HEK293T (cell line): ENCODE results near the gene BNIP2.
"Not testable (repeated sequence)": the region's sequence is repeated elsewhere in the genome, so short reads cannot be mapped to it uniquely, and the experiment has no call there.

Experiments
- CTCF ChIA-PET: fragments of 350-600 bp; formaldehyde crosslinking; extraction: SDS; loops from one replicate; lab custom pipeline; 2021; ENCODE audit warnings: antibody characterized with exemption, inconsistent platforms; lab: Yijun Ruan, JAX
- POLR2A ChIA-PET: fragments of 350-600 bp; formaldehyde crosslinking; extraction: SDS; loops from one replicate; lab custom pipeline; 2020; ENCODE audit warnings: antibody characterized with exemption, inconsistent platforms; lab: Yijun Ruan, JAX
- DNase-seq: peaks from one replicate; pipeline ENCODE4 v3.0.0; 2012; ENCODE audit warnings: mixed read lengths; ENCODE audit errors: extremely low spot score
- ARNT ChIP-seq: fragments of 450-650 bp; IDR thresholded peaks from 2 replicates; pipeline ENCODE4 v1.6.1; 2017; ENCODE audit warnings: mild to moderate bottlenecking
- BHLHE40 ChIP-seq: fragments of 450-650 bp; IDR thresholded peaks from 2 replicates; pipeline ENCODE4 v1.6.1; 2016; ENCODE audit warnings: mild to moderate bottlenecking, moderate library complexity, borderline replicate concordance
- CTBP1 ChIP-seq: fragments of 450-650 bp; IDR thresholded peaks from 2 replicates; pipeline ENCODE4 v1.6.1; 2016; ENCODE audit warnings: borderline replicate concordance
- ELF4 ChIP-seq: fragments of 450-650 bp; IDR thresholded peaks from 2 replicates; pipeline ENCODE4 v1.6.1; 2017; ENCODE audit warnings: antibody characterized with exemption
- FOXA1 ChIP-seq: fragments of 450-650 bp; IDR thresholded peaks from 2 replicates; pipeline ENCODE4 v1.6.1; 2016; ENCODE audit warnings: mild to moderate bottlenecking
- FOXK2 ChIP-seq: fragments of 450-650 bp; IDR thresholded peaks from 2 replicates; pipeline ENCODE4 v1.6.1; 2016; ENCODE audit warnings: mild to moderate bottlenecking
- FOXM1 ChIP-seq: fragments of 450-650 bp; IDR thresholded peaks from 2 replicates; pipeline ENCODE4 v1.6.1; 2017; ENCODE audit warnings: mild to moderate bottlenecking, borderline replicate concordance
- HDGF ChIP-seq: fragments of 450-650 bp; IDR thresholded peaks from 2 replicates; pipeline ENCODE4 v1.6.1; 2017; ENCODE audit warnings: antibody characterized with exemption, borderline replicate concordance
- L3MBTL2 ChIP-seq: fragments of 450-650 bp; conservative IDR thresholded peaks from 2 replicates; pipeline ENCODE4 v1.6.1; 2016; ENCODE audit warnings: mild to moderate bottlenecking
- LEF1 ChIP-seq: fragments of 450-650 bp; IDR thresholded peaks from 2 replicates; pipeline ENCODE4 v1.6.1; 2017; ENCODE audit warnings: mild to moderate bottlenecking, borderline replicate concordance
- NFRKB ChIP-seq: fragments of 450-650 bp; IDR thresholded peaks from 2 replicates; pipeline ENCODE4 v1.6.1; 2016; ENCODE audit warnings: mild to moderate bottlenecking, moderate library complexity
- PKNOX1 ChIP-seq: fragments of 450-650 bp; IDR thresholded peaks from 2 replicates; pipeline ENCODE4 v1.6.1; 2016
- SP1 ChIP-seq: fragments of 450-650 bp; IDR thresholded peaks from 2 replicates; pipeline ENCODE4 v1.6.1; 2017
- SUZ12 ChIP-seq: fragments of 450-650 bp; IDR thresholded peaks from 2 replicates; pipeline ENCODE4 v1.6.1; 2016; ENCODE audit warnings: mild to moderate bottlenecking
- TARDBP ChIP-seq: fragments of 450-650 bp; IDR thresholded peaks from 2 replicates; pipeline ENCODE4 v1.6.1; 2016
- ZNF384 ChIP-seq: fragments of 450-650 bp; IDR thresholded peaks from 2 replicates; pipeline ENCODE4 v1.6.1; 2016

The BNIP2 gene

GRCh38 chr15:59654046-59654445, 35.1 kb downstream of the BNIP2 start:
- no peak for TF ChIP-seq HDGF
- no peak for TF ChIP-seq PKNOX1
- no peak for TF ChIP-seq SP1
- TF ChIP-seq FOXA1 = no peak
- no peak for TF ChIP-seq ARNT
- TF ChIP-seq FOXK2 = no peak
- no peak for TF ChIP-seq SUZ12
- no peak for TF ChIP-seq CTBP1
- TF ChIP-seq ELF4 = no peak
- no peak for TF ChIP-seq LEF1
- DNase-seq = no peak
- ChIA-PET POLR2A (no interaction called here), CTCF (no interaction called here)

GRCh38 chr15:59649603-59650002, 39.5 kb downstream of the BNIP2 start:
- CTCF ChIA-PET = no interaction called here
- TF ChIP-seq ZNF384 (no peak), NFRKB (no peak)
- POLR2A ChIA-PET = interaction anchor here (1.0 kb wide), 1 partner anchor 8 kb away, joined by 4 read pairs; the partner anchor contains the start of gene GTF2A2
- DNase-seq = no peak

- ChIA-PET CTCF (interaction anchor here (1.7 kb wide), 1 partner anchor 11 kb away, joined by 7 read pairs; the partner anchor contains the start of gene GTF2A2), POLR2A (interaction anchor here (1.3 kb wide), 1 partner anchor 10 kb away, joined by 3 read pairs; the partner anchor contains the start of gene GTF2A2)
- TF ChIP-seq FOXK2 (no peak), ELF4 (no peak), ZNF384 (no peak), PKNOX1 (no peak), SP1 (no peak), ARNT (no peak), SUZ12 (no peak), FOXA1 (no peak), L3MBTL2 (no peak), TARDBP (no peak), CTBP1 (no peak), NFRKB (no peak), FOXM1 (no peak), LEF1 (no peak), HDGF (no peak), BHLHE40 (no peak)
- DNase-seq = no peak
These were observed 42.0 kb downstream of the BNIP2 start for GRCh38 chr15:59647085-59647484.

- no peak for DNase-seq
- TF ChIP-seq ZNF384 = no peak
- TF ChIP-seq CTBP1 = no peak
- TF ChIP-seq ELF4 = no peak
- no peak for TF ChIP-seq SP1
- no peak for TF ChIP-seq BHLHE40
- TF ChIP-seq SUZ12 = no peak
- TF ChIP-seq HDGF = no peak
- TF ChIP-seq TARDBP = no peak
- TF ChIP-seq PKNOX1 = no peak
- TF ChIP-seq FOXA1 = no peak
- no peak for TF ChIP-seq FOXM1
- no peak for TF ChIP-seq LEF1
- no peak for TF ChIP-seq L3MBTL2
- ChIA-PET CTCF (interaction anchor here (1.7 kb wide), 1 partner anchor 12 kb away, joined by 7 read pairs; the partner anchor contains the start of gene GTF2A2), POLR2A (no interaction called here)
These were observed 42.8 kb downstream of the BNIP2 start for GRCh38 chr15:59646277-59646676.

GRCh38 chr15:59645812-59646211, 43.3 kb downstream of the BNIP2 start:
- DNase-seq, CTCF ChIA-PET, POLR2A ChIA-PET: not testable (repeated sequence)

GRCh38 chr15:59644756-59645155, 44.4 kb downstream of the BNIP2 start:
- DNase-seq = no peak
- ChIA-PET POLR2A (no interaction called here), CTCF (no interaction called here)

More at GRCh38 chr15:59644756-59645155, 44.4 kb downstream of the BNIP2 start:
- no peak for TF ChIP-seq TARDBP
- TF ChIP-seq L3MBTL2 = no peak
- no peak for TF ChIP-seq NFRKB
- TF ChIP-seq ZNF384 = no peak
- no peak for TF ChIP-seq HDGF
- no peak for TF ChIP-seq BHLHE40
- no peak for TF ChIP-seq SUZ12
- TF ChIP-seq FOXM1 = no peak
- TF ChIP-seq CTBP1 = no peak
- no peak for TF ChIP-seq SP1
- TF ChIP-seq LEF1 = no peak
- TF ChIP-seq ARNT = no peak
- TF ChIP-seq ELF4 = no peak
- TF ChIP-seq FOXK2 = no peak
- no peak for TF ChIP-seq FOXA1
- TF ChIP-seq PKNOX1 = no peak
